A549 (cell line): ENCODE results near the gene IL17RC.

ENCODE experiments used
- BHLHE40 ChIP-seq: IDR thresholded peaks from 2 replicates; pipeline ENCODE4 v1.6.1; 2012; ENCODE audit warnings: low read depth, low read length, inconsistent platforms
- EP300 ChIP-seq, 2 experiments: fragments of >200 bp; sonication (Bioruptor Twin); formaldehyde crosslinking; IDR thresholded peaks; 2 replicates in 1 of 2; 3 replicates in 1 of 2; pipeline ENCODE4 v1.6.1; 2016 to 2017
- RCOR1 ChIP-seq: fragments of 150-350 bp; IDR thresholded peaks from 2 replicates; pipeline ENCODE4 v1.6.1; 2014; ENCODE audit warnings: antibody characterized with exemption, low read length, low read depth
- SMC3 ChIP-seq: fragments of >200 bp; sonication (Bioruptor Twin); formaldehyde crosslinking; IDR thresholded peaks from 3 replicates; pipeline ENCODE4 v1.6.1; 2018; ENCODE audit warnings: inconsistent platforms
- TF ChIP-seq, protein P1 (sequence below): fragments of >200 bp; sonication (Bioruptor Twin); formaldehyde crosslinking; IDR thresholded peaks from 3 replicates; pipeline ENCODE4 v1.5.1; 2016

DNA sequence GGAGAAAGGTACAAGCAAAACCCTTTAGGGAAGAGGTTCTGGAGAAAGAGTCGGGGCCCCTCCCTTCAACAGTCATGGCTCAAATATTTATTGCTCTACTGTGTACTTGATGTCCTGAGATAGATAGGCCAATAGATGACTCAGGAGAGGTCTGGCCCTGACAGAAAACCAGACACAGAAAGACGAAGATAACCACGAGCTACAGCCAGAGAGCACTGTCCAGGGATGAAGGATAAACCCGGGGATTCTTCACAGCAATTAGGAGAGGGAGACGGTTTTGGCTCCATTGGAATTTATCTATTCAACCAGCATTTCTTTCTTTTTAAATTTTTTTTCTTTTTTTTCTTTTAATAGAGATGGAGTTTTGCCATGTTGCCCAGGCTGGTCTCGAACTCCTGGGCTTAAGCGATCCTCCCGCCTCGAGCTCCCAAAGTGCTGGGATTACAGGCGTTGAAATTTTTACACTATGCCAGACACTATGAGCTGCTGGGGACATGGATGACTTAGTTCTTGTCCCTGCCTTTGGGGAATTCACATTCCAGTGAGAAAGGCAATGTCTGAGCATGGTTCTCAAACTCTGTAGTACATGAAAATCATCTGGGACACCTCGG is 32.2 kb upstream of the IL17RC start:
- TF ChIP-seq SMC3 (no peak), EP300 (IDR thresholded peaks at IDR 0.05) (no peak), RCOR1 (no peak), BHLHE40 (no peak)
- TF ChIP-seq, protein P1, sequence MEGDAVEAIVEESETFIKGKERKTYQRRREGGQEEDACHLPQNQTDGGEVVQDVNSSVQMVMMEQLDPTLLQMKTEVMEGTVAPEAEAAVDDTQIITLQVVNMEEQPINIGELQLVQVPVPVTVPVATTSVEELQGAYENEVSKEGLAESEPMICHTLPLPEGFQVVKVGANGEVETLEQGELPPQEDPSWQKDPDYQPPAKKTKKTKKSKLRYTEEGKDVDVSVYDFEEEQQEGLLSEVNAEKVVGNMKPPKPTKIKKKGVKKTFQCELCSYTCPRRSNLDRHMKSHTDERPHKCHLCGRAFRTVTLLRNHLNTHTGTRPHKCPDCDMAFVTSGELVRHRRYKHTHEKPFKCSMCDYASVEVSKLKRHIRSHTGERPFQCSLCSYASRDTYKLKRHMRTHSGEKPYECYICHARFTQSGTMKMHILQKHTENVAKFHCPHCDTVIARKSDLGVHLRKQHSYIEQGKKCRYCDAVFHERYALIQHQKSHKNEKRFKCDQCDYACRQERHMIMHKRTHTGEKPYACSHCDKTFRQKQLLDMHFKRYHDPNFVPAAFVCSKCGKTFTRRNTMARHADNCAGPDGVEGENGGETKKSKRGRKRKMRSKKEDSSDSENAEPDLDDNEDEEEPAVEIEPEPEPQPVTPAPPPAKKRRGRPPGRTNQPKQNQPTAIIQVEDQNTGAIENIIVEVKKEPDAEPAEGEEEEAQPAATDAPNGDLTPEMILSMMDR = no peak
